Peyer's patch (tissue), 4 donors: Measurements from ENCODE around the gene KLLN. TPM values are rescaled to one million over a fixed set of nuclear protein-coding genes. Genes with fewer than 3 reads are reported as not detected.
A peak's percentile ranks its signal among the peaks of the same experiment; 100 is the strongest.
"Not testable (repeated sequence)": the region's sequence is repeated elsewhere in the genome, so short reads cannot be mapped to it uniquely, and the experiment has no call there.

Experiments
- DNase-seq, 3 donors: peaks; one replicate each; pipeline ENCODE4 v3.0.0-alpha.2; 2017 to 2019
- H3K27ac ChIP-seq, 4 donors: fragments of 200-600 bp; sonication (generic); one replicate each; pipeline ENCODE4 v1.5.1; 2016 to 2019
- H3K27me3 ChIP-seq, 2 donors: fragments of 200-600 bp; sonication (generic); one replicate each; pipeline ENCODE4 v1.5.1; 2019
- H3K36me3 ChIP-seq, 3 donors: fragments of 200-600 bp; sonication (generic); one replicate each; pipeline ENCODE4 v1.5.1; 2016 to 2019
- H3K4me1 ChIP-seq, 4 donors: fragments of 200-600 bp; sonication (generic); one replicate each; pipeline ENCODE4 v1.5.1; 2016 to 2019
- H3K4me3 ChIP-seq, 4 donors: fragments of 200-600 bp; sonication (generic); 1 replicate in 3 of 4; 2 replicates in 1 of 4; pipeline ENCODE4 v1.5.1; 2016 to 2019; ENCODE audit warnings: mild to moderate bottlenecking in 1 of 4
- H3K9me3 ChIP-seq, 4 donors: fragments of 200-600 bp; sonication (generic); one replicate each; pipeline ENCODE4 v1.5.1; 2016 to 2019; ENCODE audit warnings: mild to moderate bottlenecking in 1 of 4
- POLR2A ChIP-seq, 2 donors: fragments of 450-650 bp; IDR thresholded peaks; one replicate each; pipeline ENCODE4 v1.5.1; 2017; ENCODE audit warnings: antibody characterized with exemption in 2 of 2, mild to moderate bottlenecking in 2 of 2, moderate library complexity in 2 of 2
- total RNA-seq, 4 donors: library from RNA; depleted of rRNA; stranded (reverse); fragments of >200 nt; gene quantifications; one replicate each; pipeline ENCODE4 v1.1.0, GENCODE V29; 2016
- TF ChIP-seq, protein P1 (sequence below), 6 experiments: fragments of 450-650 bp in 4 of 6; fragments of 200-600 bp in 2 of 6; sonication (generic) in 1 of 6; IDR thresholded peaks; one replicate each; pipeline ENCODE4 v1.5.1; 2017 to 2019; ENCODE audit warnings: antibody characterized with exemption in 6 of 6, mild to moderate bottlenecking in 3 of 6, moderate library complexity in 1 of 6

KLLN gene
- total RNA-seq, 4 donors from 2014 or later: 0.35 to 1.1 (median 0.61) TPM

DNA sequence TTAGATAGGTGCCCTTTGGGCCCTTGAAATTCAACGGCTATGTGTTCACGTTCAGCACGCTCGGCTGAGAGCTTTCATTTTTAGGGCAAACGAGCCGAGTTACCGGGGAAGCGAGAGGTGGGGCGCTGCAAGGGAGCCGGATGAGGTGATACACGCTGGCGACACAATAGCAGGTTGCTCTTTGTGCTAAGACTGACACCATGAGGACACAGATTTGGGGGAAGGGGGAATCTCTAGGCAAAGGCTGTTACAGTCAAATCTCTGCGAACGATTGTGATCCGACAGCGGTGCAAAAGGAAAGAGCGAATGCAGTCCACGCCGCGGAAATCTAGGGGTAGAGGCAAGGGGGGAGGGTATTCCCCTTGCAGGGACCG lies 667 bp downstream of the KLLN start:
- Histone ChIP-seq H3K4me3 (peak overlapping the region; percentile 67 to 92 (median 86)), H3K27ac (peak overlapping the region; percentile 93 to 99 (median 96)), H3K9me3 (no peaks in the 10 kb centered on the region), H3K36me3 (no peaks in the 10 kb centered on the region), H3K27me3 (no peaks in the 10 kb centered on the region), H3K4me1 (peaks cover 0 to 13% (median 2%) of the 10 kb centered on the region in 4 donors)
- DNase-seq: no peak
- TF ChIP-seq, protein P1, sequence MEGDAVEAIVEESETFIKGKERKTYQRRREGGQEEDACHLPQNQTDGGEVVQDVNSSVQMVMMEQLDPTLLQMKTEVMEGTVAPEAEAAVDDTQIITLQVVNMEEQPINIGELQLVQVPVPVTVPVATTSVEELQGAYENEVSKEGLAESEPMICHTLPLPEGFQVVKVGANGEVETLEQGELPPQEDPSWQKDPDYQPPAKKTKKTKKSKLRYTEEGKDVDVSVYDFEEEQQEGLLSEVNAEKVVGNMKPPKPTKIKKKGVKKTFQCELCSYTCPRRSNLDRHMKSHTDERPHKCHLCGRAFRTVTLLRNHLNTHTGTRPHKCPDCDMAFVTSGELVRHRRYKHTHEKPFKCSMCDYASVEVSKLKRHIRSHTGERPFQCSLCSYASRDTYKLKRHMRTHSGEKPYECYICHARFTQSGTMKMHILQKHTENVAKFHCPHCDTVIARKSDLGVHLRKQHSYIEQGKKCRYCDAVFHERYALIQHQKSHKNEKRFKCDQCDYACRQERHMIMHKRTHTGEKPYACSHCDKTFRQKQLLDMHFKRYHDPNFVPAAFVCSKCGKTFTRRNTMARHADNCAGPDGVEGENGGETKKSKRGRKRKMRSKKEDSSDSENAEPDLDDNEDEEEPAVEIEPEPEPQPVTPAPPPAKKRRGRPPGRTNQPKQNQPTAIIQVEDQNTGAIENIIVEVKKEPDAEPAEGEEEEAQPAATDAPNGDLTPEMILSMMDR (IDR thresholded peaks at IDR 0.05): no peak
- TF ChIP-seq POLR2A (IDR thresholded peaks at IDR 0.05): no peak

DNA sequence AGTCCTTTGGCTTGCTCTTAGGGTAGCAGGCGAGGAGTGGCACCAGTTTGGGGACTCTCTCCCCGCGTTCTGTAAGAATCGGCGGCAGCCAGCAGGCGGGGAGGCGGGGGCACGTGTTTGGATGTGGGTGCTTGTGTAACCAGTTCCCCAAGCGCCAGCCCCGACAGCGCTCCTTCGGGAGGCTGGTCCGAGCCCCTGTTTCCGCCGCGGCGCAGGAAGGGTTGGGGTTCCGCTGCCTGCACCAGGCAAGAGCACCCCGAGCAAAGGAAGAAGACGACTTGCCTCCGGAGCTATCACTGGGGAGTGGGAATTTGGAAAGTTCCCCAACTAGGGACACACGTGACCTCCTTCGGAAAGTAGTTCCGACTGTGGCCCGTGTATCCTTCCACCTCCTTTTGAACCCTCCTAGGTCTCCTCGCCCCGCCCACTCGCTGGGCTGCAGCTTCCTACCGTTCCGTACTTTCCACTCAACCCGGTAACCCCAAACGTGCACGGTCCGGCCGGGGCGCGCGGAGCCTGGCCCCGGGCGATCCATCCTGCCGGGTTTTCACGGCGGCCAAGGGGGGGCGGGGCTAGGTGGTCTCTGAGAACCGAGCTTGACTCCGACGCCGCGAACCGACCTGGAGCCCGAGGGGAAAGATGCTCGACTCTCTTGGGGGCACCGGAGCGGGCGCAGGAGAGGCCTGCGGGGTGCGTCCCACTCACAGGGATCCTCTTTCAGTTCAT lies 1.2 kb downstream of the KLLN start:
- Histone ChIP-seq H3K4me3 (peak overlapping the region; percentile 67 to 92 (median 86)), H3K4me1 (peaks cover 0 to 13% (median 1%) of the 10 kb centered on the region in 4 donors), H3K36me3 (no peaks in the 10 kb centered on the region), H3K27ac (peak overlapping the region; percentile 93 to 99 (median 96)), H3K27me3 (no peaks in the 10 kb centered on the region), H3K9me3 (no peaks in the 10 kb centered on the region)
- DNase-seq: peak; percentile 97 to 99 (median 98)
- peak; percentile 28 to 72 for TF ChIP-seq POLR2A (IDR thresholded peaks at IDR 0.05)
- TF ChIP-seq, protein P1 (IDR thresholded peaks at IDR 0.05): peak in 2 of 6 experiments; percentile 16

DNA sequence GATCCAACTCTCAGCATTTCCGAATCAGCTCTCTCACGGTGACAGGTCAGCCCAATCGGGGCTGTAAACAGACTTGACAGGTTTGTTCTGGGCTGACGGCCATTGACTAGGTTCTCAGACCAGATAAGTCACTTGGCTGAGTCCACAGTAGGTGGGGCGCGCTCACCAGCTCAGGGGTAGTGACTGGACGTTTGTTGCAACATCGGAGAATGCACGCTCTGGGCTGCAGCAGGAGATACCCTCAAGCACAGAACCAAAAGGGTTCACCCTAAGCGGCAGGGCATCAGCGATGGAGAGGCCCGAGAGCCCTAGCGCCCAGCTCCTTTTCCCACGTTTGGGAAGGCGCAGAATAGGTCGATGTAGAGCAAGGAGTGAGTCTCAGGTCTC lies 1.8 kb downstream of the KLLN start:
- TF ChIP-seq, protein P1 (IDR thresholded peaks at IDR 0.05): peak in 2 of 6 experiments; percentile 5 to 32
- no peak for TF ChIP-seq POLR2A (IDR thresholded peaks at IDR 0.05)

DNA sequence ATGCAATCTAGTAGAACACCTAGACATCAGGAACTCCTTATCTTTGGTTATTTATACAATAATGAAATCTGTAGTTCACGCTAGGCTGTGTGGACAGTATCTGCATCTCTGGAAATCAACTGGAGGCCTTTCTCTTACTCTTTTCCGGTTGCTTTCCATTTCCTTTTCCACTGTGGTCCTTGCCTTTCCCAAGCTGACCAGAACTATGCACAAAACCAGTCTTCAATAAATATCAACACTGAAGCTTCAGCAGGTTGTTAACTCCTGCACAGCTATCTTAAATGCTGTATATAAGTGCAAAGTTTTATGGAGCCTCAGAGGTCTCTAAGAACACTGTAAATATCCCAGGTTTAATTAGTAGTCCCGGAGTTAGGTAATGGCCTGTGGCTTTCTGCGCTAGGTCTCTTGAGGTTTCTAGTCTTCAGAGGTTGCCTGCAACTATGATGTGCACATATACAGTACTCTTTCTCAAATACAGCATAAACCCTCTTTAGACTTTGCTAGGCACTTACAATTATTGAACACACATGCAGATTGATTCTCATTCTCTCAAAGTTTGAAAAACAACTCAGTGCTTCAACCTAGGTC lies 2.4 kb downstream of the KLLN start:
- H3K27ac ChIP-seq: peak overlapping the region; percentile 93 to 99 (median 96)
- no peaks in the 10 kb centered on the region for H3K36me3 ChIP-seq
- DNase-seq: no peak
- peaks cover 0 to 13% (median 1%) of the 10 kb centered on the region in 4 donors for H3K4me1 ChIP-seq
- H3K9me3 ChIP-seq: no peaks in the 10 kb centered on the region
- TF ChIP-seq, protein P1 (IDR thresholded peaks at IDR 0.05): no peak
- TF ChIP-seq POLR2A (IDR thresholded peaks at IDR 0.05): no peak
- peak overlapping the region in 2 of 4 donors; percentile 84 to 92 for H3K4me3 ChIP-seq
- no peaks in the 10 kb centered on the region for H3K27me3 ChIP-seq

More for the DNA sequence above, 1.8 kb downstream of the KLLN start:
- peak; percentile 71 to 88 (median 72) for DNase-seq
- peak overlapping the region; percentile 67 to 92 (median 86) for H3K4me3 ChIP-seq
- H3K36me3 ChIP-seq: no peaks in the 10 kb centered on the region
- no peaks in the 10 kb centered on the region for H3K27me3 ChIP-seq
- H3K9me3 ChIP-seq: no peaks in the 10 kb centered on the region
- peaks cover 0 to 13% (median 1%) of the 10 kb centered on the region in 4 donors for H3K4me1 ChIP-seq
- H3K27ac ChIP-seq: peak overlapping the region; percentile 93 to 99 (median 96)

DNA sequence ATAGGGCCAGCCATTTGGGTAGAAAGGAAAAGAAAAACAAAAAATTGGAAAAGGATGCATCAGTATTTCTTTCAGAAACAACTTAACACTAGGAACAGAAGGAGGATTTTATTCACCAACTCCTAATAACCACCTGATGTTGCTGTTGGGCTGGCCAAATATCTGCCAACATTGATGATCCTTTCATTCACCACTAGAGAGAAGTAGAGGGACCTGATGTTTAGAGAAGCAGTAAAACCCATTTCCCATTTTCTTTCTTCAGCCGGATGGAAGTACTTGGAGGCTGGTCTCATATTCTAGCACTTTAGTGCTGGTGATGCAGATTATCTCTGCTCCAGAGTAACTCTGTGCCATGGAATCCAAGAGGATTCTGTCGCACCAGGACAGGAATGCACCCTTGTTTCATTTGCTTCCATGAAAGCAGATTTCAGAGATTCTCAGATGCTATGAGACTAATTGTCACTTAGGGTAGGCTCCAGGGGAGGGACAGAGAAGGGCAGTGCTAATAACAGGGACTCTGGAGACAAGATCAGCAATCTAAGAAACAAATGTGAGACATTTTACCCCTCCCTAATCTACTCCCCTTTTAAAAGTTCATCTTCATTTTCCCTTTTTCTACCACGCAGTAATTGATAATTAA lies 3.1 kb downstream of the KLLN start:
- H3K27me3 ChIP-seq: no peaks in the 10 kb centered on the region
- no peaks in the 10 kb centered on the region for H3K36me3 ChIP-seq
- no peak for TF ChIP-seq POLR2A (IDR thresholded peaks at IDR 0.05)
- TF ChIP-seq, protein P1 (IDR thresholded peaks at IDR 0.05): peak; percentile 55 to 71 (median 66)
- peak in 2 of 3 donors; percentile 32 to 66 for DNase-seq
- no peak overlapping the region for H3K4me3 ChIP-seq
- peak overlapping the region in 1 of 4 donors; percentile 33 for H3K27ac ChIP-seq
- no peaks in the 10 kb centered on the region for H3K9me3 ChIP-seq
- peaks cover 0 to 13% (median 1%) of the 10 kb centered on the region in 4 donors for H3K4me1 ChIP-seq

DNA sequence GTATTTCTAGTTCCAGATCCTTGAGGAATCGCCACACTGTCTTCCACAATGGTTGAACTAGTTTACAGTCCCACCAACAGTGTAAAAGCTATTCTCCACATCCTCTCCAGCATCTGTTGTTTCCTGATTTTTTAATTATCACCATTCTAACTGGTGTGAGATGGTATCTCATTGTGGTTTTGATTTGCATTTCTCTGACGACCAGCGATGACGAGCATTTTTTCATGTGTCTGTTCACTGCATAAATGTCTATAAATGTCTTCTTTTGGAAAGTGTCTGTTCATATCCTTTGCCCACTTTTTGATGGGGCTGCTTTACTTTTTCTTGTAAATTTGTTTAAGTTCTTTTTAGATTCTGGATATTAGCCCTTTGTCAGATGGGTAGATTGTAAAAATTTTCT lies 7.7 kb downstream of the KLLN start:
- DNase-seq, H3K4me1 ChIP-seq, H3K27ac ChIP-seq, H3K27me3 ChIP-seq, H3K9me3 ChIP-seq, H3K4me3 ChIP-seq, H3K36me3 ChIP-seq: not testable (repeated sequence)

DNA sequence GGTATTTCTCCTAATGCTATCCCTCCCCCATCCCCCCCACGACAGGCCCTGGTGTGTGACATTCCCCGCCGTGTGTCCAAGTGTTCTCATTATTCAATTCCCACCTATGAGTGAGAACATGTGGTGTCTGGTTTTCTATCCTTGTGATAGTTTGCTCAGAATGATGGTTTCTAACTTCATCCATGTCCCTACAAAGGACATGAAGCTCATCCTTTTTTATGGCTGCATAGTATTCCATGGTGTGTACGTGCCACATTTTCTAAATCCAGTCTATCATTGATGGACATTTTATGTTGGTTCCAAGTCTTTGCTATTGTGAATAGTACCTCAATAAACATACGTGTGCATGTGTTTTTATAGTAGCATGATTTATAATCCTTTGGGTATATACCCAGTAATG lies 8.1 kb downstream of the KLLN start:
- not testable (repeated sequence) for H3K36me3 ChIP-seq, H3K9me3 ChIP-seq, H3K4me3 ChIP-seq, H3K4me1 ChIP-seq, H3K27ac ChIP-seq, DNase-seq, H3K27me3 ChIP-seq
